Measurements from ENCODE around the gene L3MBTL4.

DNA sequence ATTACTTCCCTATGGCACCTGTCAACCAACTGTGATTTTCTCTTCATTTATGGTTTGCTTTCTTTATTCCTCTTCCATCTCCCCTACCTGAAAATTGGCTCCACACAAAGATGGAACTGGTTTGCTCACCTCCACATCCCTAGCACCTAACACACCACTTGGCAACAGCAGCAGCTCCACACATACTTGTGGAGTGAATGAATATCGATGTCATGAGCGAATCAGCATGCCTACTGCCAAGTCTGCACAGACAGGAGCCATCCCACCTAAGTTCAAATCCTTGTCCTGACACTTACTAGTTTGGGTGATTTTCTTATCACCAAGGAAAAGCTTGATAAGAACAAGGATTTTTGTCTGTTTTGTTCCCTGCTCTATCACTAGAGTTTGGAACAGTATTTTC lies 328.0 kb downstream of the L3MBTL4 start:
- TF ChIP-seq POLR2A (IDR thresholded peaks at IDR 0.05) = no peak
- TF ChIP-seq, protein P1, sequence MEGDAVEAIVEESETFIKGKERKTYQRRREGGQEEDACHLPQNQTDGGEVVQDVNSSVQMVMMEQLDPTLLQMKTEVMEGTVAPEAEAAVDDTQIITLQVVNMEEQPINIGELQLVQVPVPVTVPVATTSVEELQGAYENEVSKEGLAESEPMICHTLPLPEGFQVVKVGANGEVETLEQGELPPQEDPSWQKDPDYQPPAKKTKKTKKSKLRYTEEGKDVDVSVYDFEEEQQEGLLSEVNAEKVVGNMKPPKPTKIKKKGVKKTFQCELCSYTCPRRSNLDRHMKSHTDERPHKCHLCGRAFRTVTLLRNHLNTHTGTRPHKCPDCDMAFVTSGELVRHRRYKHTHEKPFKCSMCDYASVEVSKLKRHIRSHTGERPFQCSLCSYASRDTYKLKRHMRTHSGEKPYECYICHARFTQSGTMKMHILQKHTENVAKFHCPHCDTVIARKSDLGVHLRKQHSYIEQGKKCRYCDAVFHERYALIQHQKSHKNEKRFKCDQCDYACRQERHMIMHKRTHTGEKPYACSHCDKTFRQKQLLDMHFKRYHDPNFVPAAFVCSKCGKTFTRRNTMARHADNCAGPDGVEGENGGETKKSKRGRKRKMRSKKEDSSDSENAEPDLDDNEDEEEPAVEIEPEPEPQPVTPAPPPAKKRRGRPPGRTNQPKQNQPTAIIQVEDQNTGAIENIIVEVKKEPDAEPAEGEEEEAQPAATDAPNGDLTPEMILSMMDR (IDR thresholded peaks at IDR 0.05) = no peak

All from adrenal gland (tissue), 5 donors.